Tibial artery (tissue), 4 donors: ENCODE data around the gene MEPCE.

Source experiments
- DNase-seq, 2 donors: peaks; one replicate each; pipeline ENCODE4 v3.0.0-alpha.2; 2019
- H3K27ac ChIP-seq, 2 donors: fragments of 200-600 bp; sonication (generic) in 1 of 2; 1 replicate in 1 of 2; 2 replicates in 1 of 2; pipeline ENCODE4 v1.5.1; 2018 to 2019; ENCODE audit warnings: mild to moderate bottlenecking in 1 of 2
- H3K27me3 ChIP-seq, 2 donors: fragments of 200-600 bp; sonication (generic) in 1 of 2; one replicate each; pipeline versions ENCODE4 v1.5.1 to v1.6.0; 2016 to 2019
- H3K36me3 ChIP-seq, 3 donors: fragments of 200-600 bp; sonication (generic) in 2 of 3; one replicate each; pipeline ENCODE4 v1.5.1; 2016 to 2019; ENCODE audit warnings: mild to moderate bottlenecking in 2 of 3
- H3K4me1 ChIP-seq, 4 donors: fragments of 200-600 bp; sonication (generic) in 2 of 4; 1 replicate in 3 of 4; 2 replicates in 1 of 4; pipeline ENCODE4 v1.5.1; 2016 to 2019
- H3K4me3 ChIP-seq, 2 donors: fragments of 200-600 bp; sonication (generic) in 1 of 2; 1 replicate in 1 of 2; 2 replicates in 1 of 2; pipeline ENCODE4 v1.5.1; 2018 to 2019; ENCODE audit warnings: mild to moderate bottlenecking in 2 of 2
- H3K9me3 ChIP-seq, 3 donors: fragments of 200-600 bp; sonication (generic) in 1 of 3; one replicate each; pipeline ENCODE4 v1.5.1; 2016 to 2019
- intact Hi-C: fragments of 100-400 bp; cut with DNase I; formaldehyde crosslinking; loops from one replicate; pipeline ENCODE4 v1.15.0; 2023; ENCODE audit warnings: low total_unique reads
- TF ChIP-seq, protein P1 (sequence below), 2 experiments: fragments of 200-600 bp in 1 of 2; fragments of 450-650 bp in 1 of 2; IDR thresholded peaks; one replicate each; pipeline ENCODE4 v1.5.1; 2017 to 2019; ENCODE audit warnings: antibody characterized with exemption in 2 of 2, mild to moderate bottlenecking in 1 of 2, moderate library complexity in 1 of 2

MEPCE gene

GRCh38 chr7:100455206-100455605 is 25.6 kb downstream of the MEPCE start:
- no peak for DNase-seq
- Histone ChIP-seq H3K4me3 (no peak overlapping the region), H3K27ac (no peak overlapping the region), H3K9me3 (no peaks in the 10 kb centered on the region), H3K36me3 (peaks cover 0 to 5% (median 0%) of the 10 kb centered on the region in 3 donors), H3K27me3 (no peaks in the 10 kb centered on the region), H3K4me1 (peaks cover 0 to 8% (median 6%) of the 10 kb centered on the region in 4 donors)
- intact Hi-C loops: no loop called here
- TF ChIP-seq, protein P1, sequence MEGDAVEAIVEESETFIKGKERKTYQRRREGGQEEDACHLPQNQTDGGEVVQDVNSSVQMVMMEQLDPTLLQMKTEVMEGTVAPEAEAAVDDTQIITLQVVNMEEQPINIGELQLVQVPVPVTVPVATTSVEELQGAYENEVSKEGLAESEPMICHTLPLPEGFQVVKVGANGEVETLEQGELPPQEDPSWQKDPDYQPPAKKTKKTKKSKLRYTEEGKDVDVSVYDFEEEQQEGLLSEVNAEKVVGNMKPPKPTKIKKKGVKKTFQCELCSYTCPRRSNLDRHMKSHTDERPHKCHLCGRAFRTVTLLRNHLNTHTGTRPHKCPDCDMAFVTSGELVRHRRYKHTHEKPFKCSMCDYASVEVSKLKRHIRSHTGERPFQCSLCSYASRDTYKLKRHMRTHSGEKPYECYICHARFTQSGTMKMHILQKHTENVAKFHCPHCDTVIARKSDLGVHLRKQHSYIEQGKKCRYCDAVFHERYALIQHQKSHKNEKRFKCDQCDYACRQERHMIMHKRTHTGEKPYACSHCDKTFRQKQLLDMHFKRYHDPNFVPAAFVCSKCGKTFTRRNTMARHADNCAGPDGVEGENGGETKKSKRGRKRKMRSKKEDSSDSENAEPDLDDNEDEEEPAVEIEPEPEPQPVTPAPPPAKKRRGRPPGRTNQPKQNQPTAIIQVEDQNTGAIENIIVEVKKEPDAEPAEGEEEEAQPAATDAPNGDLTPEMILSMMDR (IDR thresholded peaks at IDR 0.05): no peak

- no peaks in the 10 kb centered on the region for H3K9me3 ChIP-seq
- H3K4me3 ChIP-seq: no peak overlapping the region
- TF ChIP-seq, protein P1 (IDR thresholded peaks at IDR 0.05): no peak
- H3K4me1 ChIP-seq: no peaks in the 10 kb centered on the region
- peaks cover 0 to 13% (median 7%) of the 10 kb centered on the region in 3 donors for H3K36me3 ChIP-seq
- intact Hi-C loops: no loop called here
- DNase-seq: no peak
- no peaks in the 10 kb centered on the region for H3K27me3 ChIP-seq
- H3K27ac ChIP-seq: no peak overlapping the region
These were observed 26.9 kb downstream of the MEPCE start for GRCh38 chr7:100456562-100456961.

- no peaks in the 10 kb centered on the region for H3K27me3 ChIP-seq
- H3K4me3 ChIP-seq: no peak overlapping the region
- H3K36me3 ChIP-seq: peaks cover 0 to 13% (median 7%) of the 10 kb centered on the region in 3 donors
- no peak for DNase-seq
- TF ChIP-seq, protein P1 (IDR thresholded peaks at IDR 0.05): no peak
- no peak overlapping the region for H3K27ac ChIP-seq
- intact Hi-C loops: no loop called here
- no peaks in the 10 kb centered on the region for H3K4me1 ChIP-seq
- no peaks in the 10 kb centered on the region for H3K9me3 ChIP-seq
These were observed 27.4 kb downstream of the MEPCE start for GRCh38 chr7:100457033-100457432.

- H3K9me3 ChIP-seq: no peaks in the 10 kb centered on the region
- peaks cover 0 to 31% (median 17%) of the 10 kb centered on the region in 4 donors for H3K4me1 ChIP-seq
- no peak within 1 kb of the TSS for H3K4me3 ChIP-seq
- intact Hi-C loops: loop anchor here (10.0 kb wide), 2 partner anchors 261 to 401 kb away; partner anchors contain the start of genes EPO and TRIP6
- H3K27ac ChIP-seq: no peak within 1 kb of the TSS
- H3K27me3 ChIP-seq: no peaks in the 10 kb centered on the region
- H3K36me3 ChIP-seq: peaks cover 0 to 33% (median 11%) of the 10 kb centered on the region in 3 donors
- TF ChIP-seq, protein P1 (IDR thresholded peaks at IDR 0.05): no peak
- no peak for DNase-seq
These were observed 34.6 kb downstream of the MEPCE start, which contains the start of gene SPACDR for GRCh38 chr7:100464210-100464660. Gene SPACDR, minus strand, starts transcription at chr7:100464260. Its CDS starts 235 bp downstream, at chr7:100464025.

- no peak overlapping the region for H3K27ac ChIP-seq
- H3K27me3 ChIP-seq: no peaks in the 10 kb centered on the region
These were observed 35.2 kb downstream of the MEPCE start for GRCh38 chr7:100464791-100465190.

More at GRCh38 chr7:100464791-100465190, 35.2 kb downstream of the MEPCE start:
- H3K4me3 ChIP-seq: no peak overlapping the region
- TF ChIP-seq, protein P1 (IDR thresholded peaks at IDR 0.05): no peak
- intact Hi-C loops: loop anchor here (5.0 to 10.0 kb wide), 3 partner anchors 93 to 400 kb away; partner anchors contain the start of genes EPO and TRIP6
- H3K4me1 ChIP-seq: peaks cover 0 to 35% (median 21%) of the 10 kb centered on the region in 4 donors
- H3K9me3 ChIP-seq: no peaks in the 10 kb centered on the region
- peaks cover 0 to 38% (median 11%) of the 10 kb centered on the region in 3 donors for H3K36me3 ChIP-seq
- DNase-seq: no peak
